Testis (tissue), 2 donors: Measurements from ENCODE around the gene SERPINA1.

Experiments
- POLR2A ChIP-seq: fragments of 450-650 bp; IDR thresholded peaks from one replicate; pipeline ENCODE4 v1.6.1; 2017; ENCODE audit warnings: antibody characterized with exemption, mild to moderate bottlenecking, moderate library complexity
- TF ChIP-seq, protein P1 (sequence below), 3 experiments: fragments of 450-650 bp in 2 of 3; fragments of 200-600 bp in 1 of 3; sonication (generic) in 1 of 3; IDR thresholded peaks; one replicate each; pipeline ENCODE4 v1.5.1; 2016 to 2019; ENCODE audit warnings: antibody characterized with exemption in 3 of 3, mild to moderate bottlenecking in 2 of 3, moderate library complexity in 1 of 3

DNA sequence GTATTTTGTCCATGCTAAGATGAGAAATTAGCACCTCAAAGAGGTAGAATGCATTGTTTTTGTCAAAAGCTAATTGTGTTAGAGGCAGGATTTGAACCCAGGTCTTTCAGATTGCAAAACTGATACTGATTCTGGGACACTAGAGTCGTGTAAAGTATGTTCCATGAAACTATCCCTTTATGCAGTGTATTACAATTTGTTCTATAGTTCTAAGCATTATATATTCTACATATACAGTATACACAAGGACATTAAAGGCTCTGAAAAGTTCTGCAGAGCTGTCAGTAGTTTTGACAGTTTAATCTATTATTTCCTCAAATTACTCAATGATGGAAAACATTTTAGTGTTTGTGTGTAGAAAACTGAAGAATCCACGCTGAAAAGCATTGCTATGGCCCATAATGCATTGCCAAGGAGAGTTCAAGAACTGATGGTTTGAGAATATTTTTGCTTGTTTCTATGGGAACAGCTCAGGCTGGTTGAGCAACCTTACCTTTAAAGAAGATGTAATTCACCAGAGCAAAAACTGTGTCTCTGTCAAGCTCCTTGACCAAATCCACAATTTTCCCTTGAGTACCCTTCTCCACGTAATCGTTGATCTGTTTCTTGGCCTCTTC lies 6.2 kb downstream of the SERPINA1 start:
- TF ChIP-seq, protein P1, sequence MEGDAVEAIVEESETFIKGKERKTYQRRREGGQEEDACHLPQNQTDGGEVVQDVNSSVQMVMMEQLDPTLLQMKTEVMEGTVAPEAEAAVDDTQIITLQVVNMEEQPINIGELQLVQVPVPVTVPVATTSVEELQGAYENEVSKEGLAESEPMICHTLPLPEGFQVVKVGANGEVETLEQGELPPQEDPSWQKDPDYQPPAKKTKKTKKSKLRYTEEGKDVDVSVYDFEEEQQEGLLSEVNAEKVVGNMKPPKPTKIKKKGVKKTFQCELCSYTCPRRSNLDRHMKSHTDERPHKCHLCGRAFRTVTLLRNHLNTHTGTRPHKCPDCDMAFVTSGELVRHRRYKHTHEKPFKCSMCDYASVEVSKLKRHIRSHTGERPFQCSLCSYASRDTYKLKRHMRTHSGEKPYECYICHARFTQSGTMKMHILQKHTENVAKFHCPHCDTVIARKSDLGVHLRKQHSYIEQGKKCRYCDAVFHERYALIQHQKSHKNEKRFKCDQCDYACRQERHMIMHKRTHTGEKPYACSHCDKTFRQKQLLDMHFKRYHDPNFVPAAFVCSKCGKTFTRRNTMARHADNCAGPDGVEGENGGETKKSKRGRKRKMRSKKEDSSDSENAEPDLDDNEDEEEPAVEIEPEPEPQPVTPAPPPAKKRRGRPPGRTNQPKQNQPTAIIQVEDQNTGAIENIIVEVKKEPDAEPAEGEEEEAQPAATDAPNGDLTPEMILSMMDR (IDR thresholded peaks at IDR 0.05) = no peak
- no peak for TF ChIP-seq POLR2A
